CD4-positive, alpha-beta T cell treated with Interleukin-17A for 4 hours (primary cell): ENCODE results near the gene NT5C3B.

Experiments
- DNase-seq: peaks from one replicate; pipeline ENCODE4 v3.0.0-alpha.2; 2020; ENCODE audit warnings: mixed read lengths

The NT5C3B gene

GRCh38 chr17:41806685-41807445 is 29.2 kb downstream of the NT5C3B start:
- no peak for DNase-seq

- no peak for DNase-seq
These were observed 32.7 kb downstream of the NT5C3B start for GRCh38 chr17:41803049-41804020.

GRCh38 chr17:41801374-41802271 is 34.4 kb downstream of the NT5C3B start:
- DNase-seq, result peak; percentile 87

DNA sequence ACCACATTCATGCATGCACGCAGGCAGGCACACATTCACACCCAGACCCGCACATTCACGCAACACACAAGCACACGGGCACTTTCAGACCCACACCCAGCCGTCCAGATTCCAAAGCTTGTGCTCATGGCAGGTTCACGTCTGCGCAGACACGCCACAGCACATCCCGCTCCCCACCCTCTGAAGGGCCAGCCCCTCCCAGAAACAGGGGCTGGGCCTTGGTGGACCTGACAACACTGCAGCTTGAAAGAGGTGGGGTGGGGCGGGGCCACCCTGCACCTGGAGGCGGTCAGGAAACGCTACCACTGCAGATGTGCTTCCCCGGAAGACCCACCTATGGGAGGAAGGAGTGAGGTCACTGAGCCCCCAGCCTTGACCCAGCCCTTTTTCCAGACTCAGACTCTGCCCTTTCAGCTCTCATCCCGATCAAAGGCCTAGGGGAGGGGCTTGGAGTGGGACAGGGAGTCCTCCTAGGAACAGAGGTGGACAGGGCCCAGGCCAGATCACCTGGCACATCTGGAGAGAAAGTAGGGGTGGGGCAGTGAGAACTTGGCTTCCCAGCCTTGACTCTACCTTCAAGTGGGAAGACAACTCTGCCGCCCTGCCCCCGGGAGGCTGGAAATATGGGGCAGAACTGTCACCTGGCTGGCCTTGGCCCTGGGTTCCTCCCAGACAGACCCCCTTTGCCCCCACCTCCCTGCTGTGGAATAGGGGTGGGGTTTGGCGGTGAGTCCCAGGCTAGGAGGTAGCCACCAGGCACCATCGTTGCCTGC is 35.2 kb downstream of the NT5C3B start:
- peak; percentile 56 for DNase-seq

DNA sequence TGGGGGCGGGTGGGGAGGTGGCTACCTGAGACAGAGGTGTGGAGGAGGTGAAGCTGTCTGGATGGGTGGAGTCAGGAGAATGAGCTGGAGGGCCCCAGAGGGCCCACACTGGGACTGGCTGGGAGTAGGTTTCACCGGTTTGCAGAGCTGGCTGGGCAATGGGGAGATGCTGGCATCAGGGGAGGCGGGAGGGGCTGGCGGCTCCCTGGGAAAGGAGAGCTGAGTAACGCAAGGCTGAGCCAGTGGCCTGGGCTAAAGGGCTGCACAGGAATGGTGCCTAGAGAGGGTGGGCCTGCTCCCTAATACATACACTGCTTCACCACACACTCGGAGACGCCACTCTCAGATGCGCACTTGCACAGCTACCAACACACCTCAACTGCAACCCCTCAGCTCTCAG is 36.7 kb downstream of the NT5C3B start:
- DNase-seq, result no peak

DNA sequence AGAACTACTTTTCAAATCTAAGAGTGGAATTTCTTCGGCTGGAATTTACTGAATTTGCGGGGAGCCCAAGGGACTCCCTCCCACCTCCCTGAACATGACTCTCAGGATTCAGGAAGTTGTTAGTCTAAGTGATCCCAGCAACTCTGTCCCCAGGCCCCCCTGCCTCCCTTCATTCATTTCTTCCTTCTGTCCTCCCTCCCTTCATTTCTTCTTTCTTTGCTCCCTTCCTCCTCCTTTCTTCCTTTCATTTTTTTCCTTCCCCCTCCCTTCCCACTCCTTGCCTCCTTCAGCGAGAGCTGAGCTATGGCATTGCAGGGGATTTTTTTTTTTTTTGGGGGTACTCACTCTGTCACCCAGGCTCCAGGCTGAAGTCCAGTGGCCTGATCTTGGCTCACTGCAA is 38.7 kb downstream of the NT5C3B start:
- no peak for DNase-seq

DNA sequence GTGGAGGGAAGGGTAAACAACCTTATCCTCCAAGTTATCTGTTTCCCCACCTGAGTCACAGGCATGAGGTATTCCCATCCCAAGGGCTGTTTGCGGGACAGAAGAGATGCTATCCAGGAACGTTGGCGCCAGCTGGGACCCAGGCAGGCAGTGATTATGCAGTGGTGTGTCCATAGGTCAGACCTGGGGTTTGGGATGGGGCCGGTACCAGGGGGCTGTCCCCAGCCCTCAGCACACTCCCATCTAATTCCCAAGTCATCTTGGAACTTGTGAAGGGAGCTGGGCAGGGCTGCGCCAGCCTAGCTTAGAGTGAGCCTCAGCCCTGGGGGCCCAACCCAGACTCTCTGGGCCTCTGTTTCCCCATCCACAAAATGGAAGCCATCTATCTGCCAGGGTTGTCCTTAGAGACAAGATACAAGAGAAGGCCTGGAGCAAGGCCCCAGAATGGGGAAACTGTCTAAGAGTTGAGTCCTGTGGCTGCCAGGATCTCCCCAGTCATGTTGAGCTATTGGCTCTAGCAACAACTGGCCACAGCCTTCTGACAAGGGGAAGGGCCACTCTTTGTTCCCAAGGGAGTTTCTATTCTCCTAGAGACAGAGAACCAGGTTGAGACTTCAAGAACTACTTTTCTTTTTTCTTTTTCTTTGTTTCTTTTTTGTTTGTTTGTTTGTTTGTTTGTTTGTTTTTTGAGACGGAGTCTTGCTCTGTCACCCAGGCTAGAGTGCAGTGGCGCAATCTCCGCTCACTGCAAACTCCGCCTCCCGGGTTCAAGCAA is 39.7 kb downstream of the NT5C3B start:
- DNase-seq, result no peak

DNA sequence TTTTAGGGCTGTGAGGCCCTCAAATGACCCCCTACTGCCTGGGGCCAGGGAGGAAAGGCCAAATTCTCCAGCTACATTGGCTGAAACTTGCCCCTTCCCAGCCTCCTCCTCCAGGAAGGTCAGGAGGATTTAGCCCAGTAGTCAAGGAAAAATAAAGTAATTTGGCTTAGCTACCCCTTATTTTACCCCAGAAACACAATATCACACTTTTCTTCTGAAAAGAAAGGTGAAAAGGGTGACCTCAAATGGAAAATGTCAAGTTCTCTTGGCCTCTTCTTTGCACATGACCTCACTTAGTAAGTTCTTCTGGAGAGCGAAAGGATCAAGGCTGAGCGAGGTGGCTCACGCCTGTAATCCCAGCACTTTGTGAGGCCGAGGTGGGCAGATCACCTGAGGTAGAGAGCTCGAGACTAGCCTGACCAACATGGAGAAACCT is 41.5 kb downstream of the NT5C3B start:
- no peak for DNase-seq

GRCh38 chr17:41793784-41794539 is 42.1 kb downstream of the NT5C3B start:
- DNase-seq, result no peak

- peak; percentile 33 for DNase-seq
These were observed 42.9 kb downstream of the NT5C3B start for GRCh38 chr17:41792845-41793783.

DNA sequence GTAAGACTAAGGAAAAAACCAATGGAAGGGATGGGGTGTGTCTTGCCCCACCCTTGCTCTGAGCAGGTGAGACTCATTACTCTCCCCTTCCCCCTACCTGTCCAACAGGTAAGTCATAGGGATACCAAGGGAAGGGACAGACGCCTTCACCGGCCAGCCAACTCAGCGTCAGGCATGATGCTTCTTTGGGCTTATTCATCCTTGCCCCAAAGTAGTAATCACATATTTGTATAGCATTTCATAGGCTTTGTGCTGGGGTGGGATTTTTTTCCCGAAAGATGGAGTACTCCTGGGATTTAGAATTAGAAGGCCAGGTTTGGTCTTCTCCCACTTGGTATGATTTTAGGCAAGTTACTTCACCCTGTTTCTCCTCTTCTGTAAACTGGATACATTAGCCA is 49.0 kb downstream of the NT5C3B start:
- DNase-seq, result no peak

GRCh38 chr17:41786227-41787020 is 49.6 kb downstream of the NT5C3B start, which contains the start of gene JUP:
Gene JUP (minus strand): TSS chr17:41786711. CDS start chr17:41771854, 14,857 bp downstream.
- DNase-seq, result peak; percentile 93

GRCh38 chr17:41785859-41786226 is 50.2 kb downstream of the NT5C3B start:
- DNase-seq, result no peak

DNA sequence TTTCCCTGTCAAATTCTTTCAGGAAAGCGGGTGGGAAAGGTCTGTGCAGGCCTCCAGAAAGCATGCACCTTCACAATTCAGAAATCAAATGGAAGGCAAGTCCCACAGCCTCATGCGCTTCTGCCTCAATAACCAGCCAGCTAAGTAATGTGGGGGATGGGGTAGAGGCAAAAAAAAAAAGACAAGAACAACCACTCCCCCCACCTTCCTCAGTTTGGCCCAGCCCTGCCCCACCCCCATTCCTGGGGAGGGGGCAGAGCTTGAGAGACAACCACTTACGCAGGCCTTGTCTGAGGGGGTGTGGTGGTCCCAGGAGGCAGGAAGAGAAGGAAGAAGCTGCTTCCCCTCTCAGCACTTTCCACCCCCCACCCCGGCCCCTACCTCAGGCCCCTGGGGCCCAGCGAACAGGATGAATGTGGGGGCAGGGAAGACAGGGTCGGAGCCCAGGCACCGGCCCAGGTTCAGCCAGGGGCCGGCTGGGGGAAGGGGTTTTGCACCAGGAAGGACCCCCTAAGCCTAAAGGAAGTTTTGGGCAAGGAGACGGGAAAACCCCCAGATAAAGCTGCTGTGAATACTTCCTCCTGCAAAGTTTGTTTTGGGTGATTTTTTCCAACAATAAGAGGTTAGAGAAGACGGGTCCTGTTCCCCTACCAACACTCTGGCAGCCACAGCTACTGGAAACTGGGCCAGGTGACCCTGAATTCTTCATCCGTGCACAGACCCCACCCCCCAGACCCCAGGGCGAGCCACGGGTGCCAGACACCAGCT is 50.8 kb downstream of the NT5C3B start:
- DNase-seq, result no peak

GRCh38 chr17:41784207-41784744 is 51.8 kb downstream of the NT5C3B start:
- no peak for DNase-seq

DNA sequence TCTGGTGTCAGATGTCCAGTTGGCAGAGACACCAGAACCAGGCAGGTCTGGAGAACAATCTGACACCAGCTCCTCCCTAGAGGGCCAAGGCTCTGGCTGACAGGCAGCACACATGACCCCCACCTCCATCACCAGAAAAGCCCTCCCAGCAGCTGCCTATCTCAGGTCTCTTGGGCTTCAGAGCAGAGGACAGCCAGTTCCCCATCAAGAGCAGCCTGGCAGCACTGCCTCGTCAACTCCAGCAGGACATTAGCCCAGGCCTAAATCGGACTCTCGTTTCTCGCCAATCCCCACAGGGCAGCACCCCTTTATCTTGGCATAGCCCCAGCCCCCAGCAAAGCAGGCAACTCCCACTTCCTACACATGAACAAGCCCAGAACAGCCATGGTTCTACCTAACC is 53.9 kb downstream of the NT5C3B start:
- no peak for DNase-seq
